Retinal pigment epithelial cell (primary cell): ENCODE results near the gene B2M.
"Not testable (repeated sequence)": the region's sequence is repeated elsewhere in the genome, so short reads cannot be mapped to it uniquely, and the experiment has no call there.

Experiments
- DNase-seq: peaks from one replicate; pipeline ENCODE4 v3.0.0-alpha.2; 2010; ENCODE audit warnings: low read depth
- H3K4me3 ChIP-seq: 2 replicates; pipeline ENCODE4 v1.5.1; 2011; ENCODE audit warnings: mild to moderate bottlenecking, low read length, control low read depth, moderate library complexity
- TF ChIP-seq, protein P1 (sequence below): conservative IDR thresholded peaks from 2 replicates; pipeline ENCODE4 v1.5.1; 2011; ENCODE audit warnings: low read depth, low read length, control low read depth, inconsistent platforms

The B2M gene

DNA sequence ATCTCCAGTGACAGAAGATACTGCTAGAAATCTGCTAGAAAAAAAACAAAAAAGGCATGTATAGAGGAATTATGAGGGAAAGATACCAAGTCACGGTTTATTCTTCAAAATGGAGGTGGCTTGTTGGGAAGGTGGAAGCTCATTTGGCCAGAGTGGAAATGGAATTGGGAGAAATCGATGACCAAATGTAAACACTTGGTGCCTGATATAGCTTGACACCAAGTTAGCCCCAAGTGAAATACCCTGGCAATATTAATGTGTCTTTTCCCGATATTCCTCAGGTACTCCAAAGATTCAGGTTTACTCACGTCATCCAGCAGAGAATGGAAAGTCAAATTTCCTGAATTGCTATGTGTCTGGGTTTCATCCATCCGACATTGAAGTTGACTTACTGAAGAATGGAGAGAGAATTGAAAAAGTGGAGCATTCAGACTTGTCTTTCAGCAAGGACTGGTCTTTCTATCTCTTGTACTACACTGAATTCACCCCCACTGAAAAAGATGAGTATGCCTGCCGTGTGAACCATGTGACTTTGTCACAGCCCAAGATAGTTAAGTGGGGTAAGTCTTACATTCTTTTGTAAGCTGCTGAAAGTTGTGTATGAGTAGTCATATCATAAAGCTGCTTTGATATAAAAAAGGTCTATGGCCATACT is 4.0 kb downstream of the B2M start:
- DNase-seq: no peak
- TF ChIP-seq, protein P1, sequence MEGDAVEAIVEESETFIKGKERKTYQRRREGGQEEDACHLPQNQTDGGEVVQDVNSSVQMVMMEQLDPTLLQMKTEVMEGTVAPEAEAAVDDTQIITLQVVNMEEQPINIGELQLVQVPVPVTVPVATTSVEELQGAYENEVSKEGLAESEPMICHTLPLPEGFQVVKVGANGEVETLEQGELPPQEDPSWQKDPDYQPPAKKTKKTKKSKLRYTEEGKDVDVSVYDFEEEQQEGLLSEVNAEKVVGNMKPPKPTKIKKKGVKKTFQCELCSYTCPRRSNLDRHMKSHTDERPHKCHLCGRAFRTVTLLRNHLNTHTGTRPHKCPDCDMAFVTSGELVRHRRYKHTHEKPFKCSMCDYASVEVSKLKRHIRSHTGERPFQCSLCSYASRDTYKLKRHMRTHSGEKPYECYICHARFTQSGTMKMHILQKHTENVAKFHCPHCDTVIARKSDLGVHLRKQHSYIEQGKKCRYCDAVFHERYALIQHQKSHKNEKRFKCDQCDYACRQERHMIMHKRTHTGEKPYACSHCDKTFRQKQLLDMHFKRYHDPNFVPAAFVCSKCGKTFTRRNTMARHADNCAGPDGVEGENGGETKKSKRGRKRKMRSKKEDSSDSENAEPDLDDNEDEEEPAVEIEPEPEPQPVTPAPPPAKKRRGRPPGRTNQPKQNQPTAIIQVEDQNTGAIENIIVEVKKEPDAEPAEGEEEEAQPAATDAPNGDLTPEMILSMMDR: no peak
- no peak overlapping the region for H3K4me3 ChIP-seq

DNA sequence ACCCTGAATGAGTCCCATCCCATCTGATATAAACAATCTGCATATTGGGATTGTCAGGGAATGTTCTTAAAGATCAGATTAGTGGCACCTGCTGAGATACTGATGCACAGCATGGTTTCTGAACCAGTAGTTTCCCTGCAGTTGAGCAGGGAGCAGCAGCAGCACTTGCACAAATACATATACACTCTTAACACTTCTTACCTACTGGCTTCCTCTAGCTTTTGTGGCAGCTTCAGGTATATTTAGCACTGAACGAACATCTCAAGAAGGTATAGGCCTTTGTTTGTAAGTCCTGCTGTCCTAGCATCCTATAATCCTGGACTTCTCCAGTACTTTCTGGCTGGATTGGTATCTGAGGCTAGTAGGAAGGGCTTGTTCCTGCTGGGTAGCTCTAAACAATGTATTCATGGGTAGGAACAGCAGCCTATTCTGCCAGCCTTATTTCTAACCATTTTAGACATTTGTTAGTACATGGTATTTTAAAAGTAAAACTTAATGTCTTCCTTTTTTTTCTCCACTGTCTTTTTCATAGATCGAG is 4.5 kb downstream of the B2M start:
- TF ChIP-seq, protein P1: no peak
- no peak for DNase-seq
- H3K4me3 ChIP-seq: no peak overlapping the region

DNA sequence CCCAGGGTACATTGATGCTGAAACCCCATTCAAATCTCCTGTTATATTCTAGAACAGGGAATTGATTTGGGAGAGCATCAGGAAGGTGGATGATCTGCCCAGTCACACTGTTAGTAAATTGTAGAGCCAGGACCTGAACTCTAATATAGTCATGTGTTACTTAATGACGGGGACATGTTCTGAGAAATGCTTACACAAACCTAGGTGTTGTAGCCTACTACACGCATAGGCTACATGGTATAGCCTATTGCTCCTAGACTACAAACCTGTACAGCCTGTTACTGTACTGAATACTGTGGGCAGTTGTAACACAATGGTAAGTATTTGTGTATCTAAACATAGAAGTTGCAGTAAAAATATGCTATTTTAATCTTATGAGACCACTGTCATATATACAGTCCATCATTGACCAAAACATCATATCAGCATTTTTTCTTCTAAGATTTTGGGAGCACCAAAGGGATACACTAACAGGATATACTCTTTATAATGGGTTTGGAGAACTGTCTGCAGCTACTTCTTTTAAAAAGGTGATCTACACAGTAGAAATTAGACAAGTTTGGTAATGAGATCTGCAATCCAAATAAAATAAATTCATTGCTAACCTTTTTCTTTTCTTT is 5.8 kb downstream of the B2M start:
- DNase-seq: no peak
- no peak overlapping the region for H3K4me3 ChIP-seq
- TF ChIP-seq, protein P1: no peak

DNA sequence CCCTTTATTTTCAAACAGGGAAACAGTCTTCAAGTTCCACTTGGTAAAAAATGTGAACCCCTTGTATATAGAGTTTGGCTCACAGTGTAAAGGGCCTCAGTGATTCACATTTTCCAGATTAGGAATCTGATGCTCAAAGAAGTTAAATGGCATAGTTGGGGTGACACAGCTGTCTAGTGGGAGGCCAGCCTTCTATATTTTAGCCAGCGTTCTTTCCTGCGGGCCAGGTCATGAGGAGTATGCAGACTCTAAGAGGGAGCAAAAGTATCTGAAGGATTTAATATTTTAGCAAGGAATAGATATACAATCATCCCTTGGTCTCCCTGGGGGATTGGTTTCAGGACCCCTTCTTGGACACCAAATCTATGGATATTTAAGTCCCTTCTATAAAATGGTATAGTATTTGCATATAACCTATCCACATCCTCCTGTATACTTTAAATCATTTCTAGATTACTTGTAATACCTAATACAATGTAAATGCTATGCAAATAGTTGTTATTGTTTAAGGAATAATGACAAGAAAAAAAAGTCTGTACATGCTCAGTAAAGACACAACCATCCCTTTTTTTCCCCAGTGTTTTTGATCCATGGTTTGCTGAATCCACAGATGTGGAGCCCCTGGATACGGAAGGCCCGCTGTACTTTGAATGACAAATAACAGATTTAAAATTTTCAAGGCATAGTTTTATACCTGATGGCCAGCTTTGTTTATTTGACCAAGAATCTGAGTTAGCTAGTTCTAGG is 7.0 kb downstream of the B2M start:
- no peak overlapping the region for H3K4me3 ChIP-seq
- TF ChIP-seq, protein P1: no peak
- DNase-seq: no peak

DNA sequence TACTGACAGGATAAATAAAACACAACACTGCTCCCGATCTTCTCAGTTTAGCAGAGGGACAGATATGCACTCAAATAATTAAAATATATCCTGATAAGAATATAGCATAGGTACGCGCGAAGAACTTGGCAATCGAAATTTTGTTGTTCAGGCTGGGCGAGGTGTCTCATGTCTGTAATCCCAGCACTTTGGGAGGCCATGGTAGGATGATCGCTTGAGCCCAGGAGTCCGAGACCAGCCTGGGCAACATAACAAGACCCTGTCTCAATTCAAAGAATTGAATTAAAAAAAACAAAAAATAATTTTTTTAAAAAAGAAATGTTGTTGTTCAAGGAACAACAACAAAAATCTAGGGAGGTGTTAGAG is 7.6 kb downstream of the B2M start:
- TF ChIP-seq, protein P1: no peak
- no peak overlapping the region for H3K4me3 ChIP-seq
- DNase-seq: no peak

DNA sequence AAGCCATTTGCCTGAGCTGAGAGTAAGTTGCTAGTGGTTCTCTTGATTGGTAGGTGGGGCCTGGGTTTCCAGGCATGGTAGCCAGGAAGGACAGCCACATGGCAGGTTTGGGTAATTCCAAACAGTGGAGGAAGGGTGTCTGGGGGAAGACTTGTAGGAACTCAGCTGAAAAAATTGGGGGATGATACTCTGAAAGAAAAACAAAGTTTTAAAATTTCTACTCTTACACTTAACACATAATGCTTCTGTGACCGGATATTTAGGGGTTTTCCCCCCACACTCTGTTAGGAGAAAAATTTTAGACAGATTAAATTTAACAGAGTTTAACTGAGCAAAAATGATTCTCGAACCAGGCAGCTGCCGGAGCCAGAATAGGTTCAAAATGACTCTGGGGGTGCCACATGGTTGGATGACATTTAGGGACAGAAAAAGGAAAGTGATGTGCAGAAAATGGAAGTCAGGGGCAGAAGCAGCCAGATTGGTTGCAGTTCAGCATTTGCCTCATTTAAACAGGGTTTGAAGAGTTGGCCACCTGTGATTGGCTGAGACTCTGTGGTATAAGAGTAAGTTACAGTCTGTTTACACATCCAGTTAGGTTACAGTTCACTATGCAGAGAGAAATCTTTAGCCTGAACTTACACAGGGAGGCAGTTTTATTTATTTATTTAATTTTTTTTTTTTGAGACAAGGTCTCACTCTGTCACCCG is 8.1 kb downstream of the B2M start:
- TF ChIP-seq, protein P1: no peak
- H3K4me3 ChIP-seq: no peak overlapping the region

DNA sequence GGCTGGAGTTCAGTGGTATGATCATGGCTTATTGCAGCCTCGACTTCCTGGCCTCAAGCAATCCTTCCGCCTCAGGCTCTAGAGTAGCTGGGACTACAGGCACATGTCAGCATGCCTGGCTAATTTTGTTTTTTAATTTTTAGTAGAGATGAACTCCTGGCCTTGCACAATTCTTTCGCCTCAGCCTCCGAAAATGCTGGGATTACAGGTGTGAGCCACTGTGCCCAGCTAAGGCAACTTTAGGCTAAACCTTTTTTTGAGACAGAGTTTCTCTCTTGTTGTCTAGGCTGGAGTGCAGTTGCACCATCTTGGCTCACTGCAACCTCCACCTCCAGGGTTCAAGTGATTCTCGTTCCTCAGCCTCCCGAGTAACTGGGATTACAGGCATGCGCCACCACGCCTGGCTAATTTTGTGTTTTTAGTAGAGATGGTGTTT is 8.7 kb downstream of the B2M start:
- DNase-seq, H3K4me3 ChIP-seq: not testable (repeated sequence)

More for the DNA sequence above, 8.1 kb downstream of the B2M start:
- DNase-seq: no peak
